ENCODE measurements around the gene RIIAD1. TPM values are rescaled to one million over a fixed set of nuclear protein-coding genes. Genes with fewer than 3 reads are reported as not detected.

Gene RIIAD1
- total and polyA plus RNA-seq, 2 experiments from 2014 or later: 1.2 TPM; not detected in 1

- no peak overlapping the region for H3K4me2 ChIP-seq (ENCODE audit: unreplicated experiment)
- H3K9me3 ChIP-seq (ENCODE audit: low read depth): no peaks in the 10 kb centered on the region
- no peaks in the 10 kb centered on the region for H3K27me3 ChIP-seq (replicated peaks; ENCODE audit: insufficient read depth)
- in situ Hi-C loops (cut with MboI): no loop called here
- H3K79me2 ChIP-seq (ENCODE audit: insufficient read depth): no peaks in the 10 kb centered on the region
- H3K9ac ChIP-seq: no peak overlapping the region
- H4K20me1 ChIP-seq (ENCODE audit: insufficient read depth): no peaks in the 10 kb centered on the region
- no peaks in the 10 kb centered on the region for H3K9me2 ChIP-seq (ENCODE audit: insufficient read depth)
- H3K36me3 ChIP-seq (ENCODE audit: low read depth): no peaks in the 10 kb centered on the region
- WGBS, 2 experiments (ENCODE audit: low coverage in 1 of 2, low lambda C conversion rate in 2 of 2, missing lambda C conversion rate in 2 of 2): 82 to 96% methylated on average over 9 to 15 of the region's 15 CpGs
- no peak overlapping the region for H3K27ac ChIP-seq
- no peak for TF ChIP-seq EZH2 (IDR thresholded peaks at IDR 0.05; ENCODE audit: insufficient read depth, poor library complexity, severe bottlenecking)
- TF ChIP-seq EZH2phosphoT487 (IDR thresholded peaks at IDR 0.05; ENCODE audit: insufficient read depth, low read depth): no peak
- H3K4me3 ChIP-seq: no peak overlapping the region
- no peak for DNase-seq
- H3K4me1 ChIP-seq (ENCODE audit: insufficient read depth): no peaks in the 10 kb centered on the region
- no peak overlapping the region for H2AFZ ChIP-seq
- no peaks in the 10 kb centered on the region for H3F3A ChIP-seq (ENCODE audit: insufficient read depth)
Observed at GRCh38 chr1:151707541-151708065, 13.7 kb upstream of the RIIAD1 start.

- Histone ChIP-seq H3K36me3 (ENCODE audit: low read depth) (no peaks in the 10 kb centered on the region), H3K27me3 (replicated peaks; ENCODE audit: insufficient read depth) (no peaks in the 10 kb centered on the region), H3K9me3 (ENCODE audit: low read depth) (no peaks in the 10 kb centered on the region), H3K27ac (no peak overlapping the region), H3K79me2 (ENCODE audit: insufficient read depth) (no peaks in the 10 kb centered on the region), H2AFZ (no peak overlapping the region), H3K4me3 (no peak overlapping the region), H3K4me2 (ENCODE audit: unreplicated experiment) (no peak overlapping the region), H3K9ac (no peak overlapping the region), H3F3A (ENCODE audit: insufficient read depth) (no peaks in the 10 kb centered on the region), H3K9me2 (ENCODE audit: insufficient read depth) (no peaks in the 10 kb centered on the region), H3K4me1 (ENCODE audit: insufficient read depth) (no peaks in the 10 kb centered on the region), H4K20me1 (ENCODE audit: insufficient read depth) (no peaks in the 10 kb centered on the region)
- whole genome bisulfite sequencing, 2 experiments (ENCODE audit: low coverage in 1 of 2, low lambda C conversion rate in 2 of 2, missing lambda C conversion rate in 2 of 2): 73 to 78% methylated on average over 7 to 15 of the region's 15 CpGs
- in situ Hi-C loops (cut with MboI): no loop called here
- TF ChIP-seq EZH2phosphoT487 (IDR thresholded peaks at IDR 0.05; ENCODE audit: insufficient read depth, low read depth): no peak
- no peak for TF ChIP-seq EZH2 (IDR thresholded peaks at IDR 0.05; ENCODE audit: insufficient read depth, poor library complexity, severe bottlenecking)
- no peak for DNase-seq
Observed at GRCh38 chr1:151708891-151709290, 12.4 kb upstream of the RIIAD1 start.

GRCh38 chr1:151710187-151710840, 11.0 kb upstream of the RIIAD1 start:
- Histone ChIP-seq H3K27ac (no peak overlapping the region), H3K79me2 (ENCODE audit: insufficient read depth) (no peaks in the 10 kb centered on the region), H3K4me1 (ENCODE audit: insufficient read depth) (no peaks in the 10 kb centered on the region), H2AFZ (no peak overlapping the region), H3K27me3 (replicated peaks; ENCODE audit: insufficient read depth) (peaks cover 7% of the 10 kb centered on the region), H3K9me2 (ENCODE audit: insufficient read depth) (no peaks in the 10 kb centered on the region), H3K4me2 (ENCODE audit: unreplicated experiment) (no peak overlapping the region), H3F3A (ENCODE audit: insufficient read depth) (no peaks in the 10 kb centered on the region), H3K36me3 (ENCODE audit: low read depth) (no peaks in the 10 kb centered on the region), H3K9ac (no peak overlapping the region), H3K9me3 (ENCODE audit: low read depth) (no peaks in the 10 kb centered on the region), H4K20me1 (ENCODE audit: insufficient read depth) (no peaks in the 10 kb centered on the region), H3K4me3 (no peak overlapping the region)
- WGBS, 2 experiments (ENCODE audit: low coverage in 1 of 2, low lambda C conversion rate in 2 of 2, missing lambda C conversion rate in 2 of 2): 18 to 23% methylated on average over 15 of the region's 15 CpGs
- peak; percentile 75 for DNase-seq
- in situ Hi-C loops (cut with MboI): no loop called here
- TF ChIP-seq EZH2phosphoT487 (IDR thresholded peaks at IDR 0.05; ENCODE audit: insufficient read depth, low read depth) (no peak), EZH2 (IDR thresholded peaks at IDR 0.05; ENCODE audit: insufficient read depth, poor library complexity, severe bottlenecking) (no peak)

GRCh38 chr1:151711044-151711800, 10.1 kb upstream of the RIIAD1 start:
- H3K4me1 ChIP-seq (ENCODE audit: insufficient read depth): no peaks in the 10 kb centered on the region
- H3K9me2 ChIP-seq (ENCODE audit: insufficient read depth): no peaks in the 10 kb centered on the region
- no peak overlapping the region for H3K4me2 ChIP-seq (ENCODE audit: unreplicated experiment)
- H3K79me2 ChIP-seq (ENCODE audit: insufficient read depth): no peaks in the 10 kb centered on the region
- no peak for DNase-seq
- no peaks in the 10 kb centered on the region for H3K9me3 ChIP-seq (ENCODE audit: low read depth)
- TF ChIP-seq EZH2 (IDR thresholded peaks at IDR 0.05; ENCODE audit: insufficient read depth, poor library complexity, severe bottlenecking): no peak
- no peak for TF ChIP-seq EZH2phosphoT487 (IDR thresholded peaks at IDR 0.05; ENCODE audit: insufficient read depth, low read depth)
- no peak overlapping the region for H3K9ac ChIP-seq
- no peak overlapping the region for H3K27ac ChIP-seq
- WGBS, 2 experiments (ENCODE audit: low coverage in 1 of 2, low lambda C conversion rate in 2 of 2, missing lambda C conversion rate in 2 of 2): 67 to 71% methylated on average over 20 to 21 of the region's 21 CpGs
- no peaks in the 10 kb centered on the region for H3K36me3 ChIP-seq (ENCODE audit: low read depth)
- H3K27me3 ChIP-seq (replicated peaks; ENCODE audit: insufficient read depth): peaks cover 16% of the 10 kb centered on the region
- no peaks in the 10 kb centered on the region for H4K20me1 ChIP-seq (ENCODE audit: insufficient read depth)
- H2AFZ ChIP-seq: no peak overlapping the region
- no peaks in the 10 kb centered on the region for H3F3A ChIP-seq (ENCODE audit: insufficient read depth)
- H3K4me3 ChIP-seq: no peak overlapping the region
- in situ Hi-C loops (cut with MboI): no loop called here
